Astrocyte (in vitro differentiated cells and primary cell): ENCODE results near the gene APEX1.

Experiments
- EZH2 ChIP-seq: IDR thresholded peaks from 2 replicates; pipeline ENCODE4 v1.6.1; 2012; ENCODE audit warnings: mild to moderate bottlenecking, low read length, inconsistent platforms; ENCODE audit not compliant: insufficient read depth
- TF ChIP-seq, protein P1 (sequence below): IDR thresholded peaks from 2 replicates; pipeline ENCODE4 v1.5.1; 2011; ENCODE audit warnings: low read depth, mild to moderate bottlenecking, inconsistent platforms, low read length, moderate library complexity; ENCODE audit not compliant: insufficient read depth

DNA sequence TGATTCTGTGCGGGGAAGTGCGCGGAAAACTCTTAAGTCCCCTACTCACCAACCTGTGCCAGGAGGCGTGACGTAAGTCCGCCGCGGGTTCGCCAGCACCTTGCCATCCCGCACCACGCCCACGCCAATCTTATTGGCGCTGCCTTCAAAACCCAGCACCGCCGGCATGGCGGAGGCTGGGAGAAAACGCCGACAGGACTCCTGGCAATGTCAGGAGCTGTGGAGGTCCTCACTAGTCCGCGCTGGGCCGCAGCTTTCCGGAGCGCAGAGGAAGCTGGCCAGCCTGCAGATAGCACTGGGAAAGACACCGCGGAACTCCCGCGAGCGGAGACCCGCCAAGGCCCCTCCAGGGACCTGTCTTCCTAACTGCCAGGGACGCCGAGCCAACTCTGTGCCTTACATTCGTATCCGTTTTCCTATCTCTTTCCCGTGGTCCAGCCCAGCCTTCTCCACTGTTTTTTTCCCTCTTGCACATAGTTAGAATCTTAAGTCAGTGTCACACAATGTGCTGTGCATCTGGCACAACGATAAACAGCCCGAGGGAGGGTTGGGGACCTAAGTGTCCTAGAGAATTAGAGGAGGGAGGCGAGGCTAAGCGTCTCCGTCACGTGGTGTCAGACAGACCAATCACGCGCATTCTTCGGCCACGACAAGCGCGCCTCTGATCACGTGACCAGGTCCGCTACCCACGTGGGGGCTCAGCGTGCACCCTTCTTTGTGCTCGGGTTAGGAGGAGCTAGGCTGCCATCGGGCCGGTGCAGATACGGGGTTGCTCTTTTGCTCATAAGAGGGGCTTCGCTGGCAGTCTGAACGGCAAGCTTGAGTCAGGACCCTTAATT lies at the start of gene APEX1, which contains the start of gene OSGEP:
- TF ChIP-seq, protein P1, sequence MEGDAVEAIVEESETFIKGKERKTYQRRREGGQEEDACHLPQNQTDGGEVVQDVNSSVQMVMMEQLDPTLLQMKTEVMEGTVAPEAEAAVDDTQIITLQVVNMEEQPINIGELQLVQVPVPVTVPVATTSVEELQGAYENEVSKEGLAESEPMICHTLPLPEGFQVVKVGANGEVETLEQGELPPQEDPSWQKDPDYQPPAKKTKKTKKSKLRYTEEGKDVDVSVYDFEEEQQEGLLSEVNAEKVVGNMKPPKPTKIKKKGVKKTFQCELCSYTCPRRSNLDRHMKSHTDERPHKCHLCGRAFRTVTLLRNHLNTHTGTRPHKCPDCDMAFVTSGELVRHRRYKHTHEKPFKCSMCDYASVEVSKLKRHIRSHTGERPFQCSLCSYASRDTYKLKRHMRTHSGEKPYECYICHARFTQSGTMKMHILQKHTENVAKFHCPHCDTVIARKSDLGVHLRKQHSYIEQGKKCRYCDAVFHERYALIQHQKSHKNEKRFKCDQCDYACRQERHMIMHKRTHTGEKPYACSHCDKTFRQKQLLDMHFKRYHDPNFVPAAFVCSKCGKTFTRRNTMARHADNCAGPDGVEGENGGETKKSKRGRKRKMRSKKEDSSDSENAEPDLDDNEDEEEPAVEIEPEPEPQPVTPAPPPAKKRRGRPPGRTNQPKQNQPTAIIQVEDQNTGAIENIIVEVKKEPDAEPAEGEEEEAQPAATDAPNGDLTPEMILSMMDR = no peak
- TF ChIP-seq EZH2 = no peak
